ENCODE data around the gene ELAC1.

ELAC1 gene

DNA sequence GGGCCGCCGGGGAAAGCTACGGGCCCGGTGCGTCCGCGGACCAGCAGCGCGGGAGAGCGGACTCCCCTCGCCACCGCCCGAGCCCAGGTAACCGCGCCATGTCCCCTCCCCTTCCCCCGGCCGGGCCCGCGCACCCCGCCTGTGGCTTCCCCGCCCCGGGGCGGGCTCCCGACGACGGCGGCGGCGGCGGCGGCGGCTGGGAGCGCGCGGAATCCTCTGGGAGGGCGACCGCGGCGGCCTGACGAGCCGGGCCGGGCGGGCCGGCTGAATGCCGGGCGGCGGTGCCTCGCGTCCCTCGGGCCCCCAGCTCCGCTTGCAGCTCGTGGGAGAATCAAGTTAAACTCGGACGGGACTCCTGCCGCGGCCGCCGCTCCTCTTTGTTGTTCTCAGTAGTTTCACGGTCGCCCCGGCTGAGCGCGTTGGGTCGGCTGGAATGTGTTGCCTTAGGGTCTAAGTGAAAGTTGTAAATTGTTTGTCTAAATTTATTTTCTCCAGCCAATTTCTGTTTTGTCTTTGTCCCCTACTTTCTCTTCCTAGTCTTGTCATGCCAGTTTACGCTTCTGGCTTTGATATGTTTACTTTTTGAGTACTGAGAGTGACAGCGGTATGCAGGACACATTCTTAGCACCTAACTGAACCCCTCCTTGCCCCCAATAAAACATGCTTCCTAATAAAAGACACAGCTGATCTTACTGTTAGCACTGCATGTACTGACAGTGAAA is 62.9 kb downstream of the ELAC1 start:
- Histone ChIP-seq H3K79me2 (ENCODE audit: insufficient read depth, low read length) (peaks cover 51% of the 10 kb centered on the region), H3K9ac (ENCODE audit: low read length) (peak overlapping the region; percentile 72), H3K9me3 (ENCODE audit: low read length) (no peaks in the 10 kb centered on the region), H3K9me2 (ENCODE audit: low read depth, low read length) (no peaks in the 10 kb centered on the region), H3K27ac (ENCODE audit: low read depth, low read length, poor library complexity, severe bottlenecking) (peak overlapping the region; percentile 4), H3K27me3 (ENCODE audit: insufficient read depth, low read length) (no peaks in the 10 kb centered on the region), H3K4me1 (ENCODE audit: insufficient read depth, low read length, severe bottlenecking) (peaks cover 36% of the 10 kb centered on the region), H3K36me3 (ENCODE audit: insufficient read depth, low read length) (peaks cover 29% of the 10 kb centered on the region), H2AFZ (ENCODE audit: low read length) (no peak overlapping the region), H3K4me2 (ENCODE audit: low read length) (peak overlapping the region; percentile 91), H4K20me1 (ENCODE audit: insufficient read depth, low read length) (no peaks in the 10 kb centered on the region), H3F3A (ENCODE audit: insufficient read depth, low read length) (no peaks in the 10 kb centered on the region), H3K4me3 (ENCODE audit: low read depth, low read length, poor library complexity, severe bottlenecking) (peak overlapping the region; percentile 73)
- TF ChIP-seq EZH2 (IDR thresholded peaks at IDR 0.05; ENCODE audit: borderline replicate concordance, low read length) = no peak
- no peak for TF ChIP-seq CTCF (IDR thresholded peaks at IDR 0.05; ENCODE audit: low read length)

DNA sequence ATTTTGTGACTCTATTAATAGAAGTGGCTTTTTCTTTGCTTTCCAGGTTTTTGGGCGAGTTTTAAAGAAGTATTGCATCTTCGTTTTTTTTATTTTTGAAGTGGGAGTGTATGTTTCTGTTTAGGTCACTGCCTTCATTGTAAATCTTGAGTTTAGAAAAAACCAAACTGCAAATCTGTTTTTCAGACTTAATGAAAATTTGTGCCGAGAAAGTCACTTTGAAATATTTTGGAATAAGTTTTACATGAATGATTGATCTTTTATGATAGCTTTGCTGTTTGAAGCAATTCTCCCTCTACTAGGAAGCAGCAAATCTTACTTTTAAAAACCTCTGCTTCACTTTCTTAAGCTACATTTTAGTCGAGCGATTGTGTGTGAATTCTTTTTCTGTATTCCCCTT is 64.4 kb downstream of the ELAC1 start:
- no peak overlapping the region for H2AFZ ChIP-seq (ENCODE audit: low read length)
- H4K20me1 ChIP-seq (ENCODE audit: insufficient read depth, low read length) = no peaks in the 10 kb centered on the region
- peaks cover 20% of the 10 kb centered on the region for H3K36me3 ChIP-seq (ENCODE audit: insufficient read depth, low read length)
- peaks cover 40% of the 10 kb centered on the region for H3K4me1 ChIP-seq (ENCODE audit: insufficient read depth, low read length, severe bottlenecking)
- H3K27ac ChIP-seq (ENCODE audit: low read depth, low read length, poor library complexity, severe bottlenecking) = no peak overlapping the region
- TF ChIP-seq EZH2 (IDR thresholded peaks at IDR 0.05; ENCODE audit: borderline replicate concordance, low read length) = no peak
- TF ChIP-seq CTCF (IDR thresholded peaks at IDR 0.05; ENCODE audit: low read length) = no peak
- no peaks in the 10 kb centered on the region for H3F3A ChIP-seq (ENCODE audit: insufficient read depth, low read length)
- peak overlapping the region; percentile 91 for H3K4me2 ChIP-seq (ENCODE audit: low read length)
- peak overlapping the region; percentile 73 for H3K4me3 ChIP-seq (ENCODE audit: low read depth, low read length, poor library complexity, severe bottlenecking)
- H3K9me3 ChIP-seq (ENCODE audit: low read length) = no peaks in the 10 kb centered on the region
- peaks cover 66% of the 10 kb centered on the region for H3K79me2 ChIP-seq (ENCODE audit: insufficient read depth, low read length)
- peak overlapping the region; percentile 72 for H3K9ac ChIP-seq (ENCODE audit: low read length)
- no peaks in the 10 kb centered on the region for H3K27me3 ChIP-seq (ENCODE audit: insufficient read depth, low read length)
- H3K9me2 ChIP-seq (ENCODE audit: low read depth, low read length) = no peaks in the 10 kb centered on the region

- Histone ChIP-seq H3K4me3 (ENCODE audit: low read depth, low read length, poor library complexity, severe bottlenecking) (no peak overlapping the region), H2AFZ (ENCODE audit: low read length) (no peak overlapping the region), H3K4me1 (ENCODE audit: insufficient read depth, low read length, severe bottlenecking) (peaks cover 26% of the 10 kb centered on the region), H3K4me2 (ENCODE audit: low read length) (no peak overlapping the region), H3K9me2 (ENCODE audit: low read depth, low read length) (no peaks in the 10 kb centered on the region), H3K36me3 (ENCODE audit: insufficient read depth, low read length) (peaks cover 20% of the 10 kb centered on the region), H3K9me3 (ENCODE audit: low read length) (no peaks in the 10 kb centered on the region), H3K79me2 (ENCODE audit: insufficient read depth, low read length) (peaks cover 96% of the 10 kb centered on the region), H3K27me3 (ENCODE audit: insufficient read depth, low read length) (no peaks in the 10 kb centered on the region), H4K20me1 (ENCODE audit: insufficient read depth, low read length) (no peaks in the 10 kb centered on the region), H3K27ac (ENCODE audit: low read depth, low read length, poor library complexity, severe bottlenecking) (no peak overlapping the region), H3F3A (ENCODE audit: insufficient read depth, low read length) (no peaks in the 10 kb centered on the region), H3K9ac (ENCODE audit: low read length) (no peak overlapping the region)
- TF ChIP-seq CTCF (IDR thresholded peaks at IDR 0.05; ENCODE audit: low read length) = no peak
- no peak for TF ChIP-seq EZH2 (IDR thresholded peaks at IDR 0.05; ENCODE audit: borderline replicate concordance, low read length)
Measured at GRCh38 chr18:51037230-51037629, 69.4 kb downstream of the ELAC1 start.
